ENCODE measurements around the gene TMEM108. TPM values are rescaled to one million over a fixed set of nuclear protein-coding genes. Genes with fewer than 3 reads are reported as not detected.

The TMEM108 gene
- total and polyA plus RNA-seq, 2 of the 4 experiments (the other 2 are of a cell fraction): 0.18 to 2.2 TPM

GRCh38 chr3:133401374-133402135 lies 363.4 kb downstream of the TMEM108 start (continued):
- no peak for TF ChIP-seq CEBPB (IDR thresholded peaks at IDR 0.05; ENCODE audit: low read depth, low read length)

GRCh38 chr3:133404920-133405319 lies 366.7 kb downstream of the TMEM108 start:
- H3K79me1 ChIP-seq (ENCODE audit: low read depth in 1 of 2, low read length in 2 of 2): peaks cover 16 to 21% of the 10 kb centered on the region in 2 experiments
- no peak for TF ChIP-seq RCOR1 (IDR thresholded peaks at IDR 0.05; ENCODE audit: insufficient replicate concordance, low read length)
- TF ChIP-seq NFE2L2 (IDR thresholded peaks at IDR 0.05; ENCODE audit: low read depth, low read length): no peak
- TF ChIP-seq CHD1 (IDR thresholded peaks at IDR 0.05; ENCODE audit: low read depth, low read length): no peak
- no peak for TF ChIP-seq USF2 (IDR thresholded peaks at IDR 0.05; ENCODE audit: low read depth, low read length)
- no peak for TF ChIP-seq MXI1 (IDR thresholded peaks at IDR 0.05; ENCODE audit: borderline replicate concordance, low read depth, low read length)
- no peak for TF ChIP-seq RFX5 (IDR thresholded peaks at IDR 0.05; ENCODE audit: low read depth, low read length)
- no peak for TF ChIP-seq BHLHE40 (IDR thresholded peaks at IDR 0.05; ENCODE audit: low read depth, low read length)
- no peak for TF ChIP-seq CEBPB (IDR thresholded peaks at IDR 0.05; ENCODE audit: low read depth, low read length)
- no peak for TF ChIP-seq POLR2A (IDR thresholded peaks at IDR 0.05; ENCODE audit: low read depth, low read length)
- TF ChIP-seq ELK1 (IDR thresholded peaks at IDR 0.05; ENCODE audit: borderline replicate concordance, low read depth, low read length): no peak
- no peak for TF ChIP-seq RAD21 (IDR thresholded peaks at IDR 0.05; ENCODE audit: low read length)
- TF ChIP-seq MAFK (IDR thresholded peaks at IDR 0.05; ENCODE audit: low read depth, low read length): no peak
- no peak for TF ChIP-seq CTCF (conservative IDR thresholded peaks at IDR 0.05; ENCODE audit: low read depth, low read length)

More at GRCh38 chr3:133404920-133405319, 366.7 kb downstream of the TMEM108 start:
- Histone ChIP-seq H2AK9ac (replicated peaks; ENCODE audit: low read depth, low read length, poor library complexity) (peak overlapping the region; percentile 7), H3K23ac (ENCODE audit: low read depth, low read length) (no peak overlapping the region), H3K56ac (ENCODE audit: extremely low read depth, insufficient read depth, low read length) (no peak overlapping the region), H3K14ac (replicated peaks; ENCODE audit: low read depth, low read length) (no peak overlapping the region), H4K91ac (ENCODE audit: insufficient read depth, low read depth, low read length) (no peak overlapping the region), H2AK5ac (ENCODE audit: low read depth, low read length) (no peak overlapping the region), H3K27me3 (ENCODE audit: control insufficient read depth, insufficient read depth, low read length) (no peaks in the 10 kb centered on the region), H2AFZ (replicated peaks; ENCODE audit: low read length, poor library complexity) (no peak overlapping the region), H4K20me1 (ENCODE audit: insufficient read depth, low read length) (no peaks in the 10 kb centered on the region), H2BK5ac (ENCODE audit: low read depth, low read length, poor library complexity, severe bottlenecking) (no peak overlapping the region), H2BK120ac (ENCODE audit: low read depth, low read length) (peak overlapping the region; percentile 40), H3K4me1 (ENCODE audit: control insufficient read depth, insufficient read depth, low read length) (peaks cover 19% of the 10 kb centered on the region), H3K9me1 (ENCODE audit: insufficient read depth, low read length) (peaks cover 10% of the 10 kb centered on the region; the same call in 1 of the 2 replicates), H4K5ac (ENCODE audit: low read depth, low read length) (no peak overlapping the region), H3K36me3 (ENCODE audit: control insufficient read depth, insufficient read depth, low read length) (no peaks in the 10 kb centered on the region), H3K18ac (ENCODE audit: low read depth, low read length) (no peak overlapping the region), H2BK15ac (ENCODE audit: low read depth, low read length) (no peak overlapping the region), H3K27ac (ENCODE audit: insufficient read depth, low read length) (no peak overlapping the region), H4K8ac (ENCODE audit: low read depth in 2 of 2, low read length in 2 of 2) (peak overlapping the region in 1 of 2 experiments; percentile 9; a peak in 2 of 4 replicates), H3K9ac (ENCODE audit: low read depth, low read length) (no peak overlapping the region), H3K4ac (ENCODE audit: low read depth, low read length) (no peak overlapping the region), H3K4me2 (ENCODE audit: low read depth, low read length) (no peak overlapping the region), H2BK20ac (ENCODE audit: low read depth, low read length) (no peak overlapping the region; the same call in 1 of the 2 replicates), H3K9me3 (ENCODE audit: control insufficient read depth, insufficient read depth, low read length) (no peaks in the 10 kb centered on the region), H3K4me3 (ENCODE audit: insufficient read depth, low read depth, low read length) (no peak overlapping the region)
- dilution Hi-C loops (cut with HindIII; ENCODE audit: low sequenced_read_pairs, unreplicated experiment): no loop called here
- CTCF ChIA-PET: no interaction called here
- POLR2A ChIA-PET (ENCODE audit: unreplicated experiment): no interaction called here
- DNase-seq (no peak), ATAC-seq (ENCODE audit: low read depth) (no peak)
- WGBS, 2 experiments (ENCODE audit: extremely low coverage in 2 of 2, insufficient read length in 1 of 2): 20% methylated on average over 1 of the region's 3 CpGs; no CpG with 5 or more reads in 1 of the 2 experiments
- intact Hi-C loops (cut with micrococcal nuclease): no loop called here
- in situ Hi-C loops (cut with MboI; ENCODE audit: low sequenced_read_pairs): no loop called here
- BruUV-seq (replicated peaks): no TSS peak
